Smooth muscle cell (in vitro differentiated cells): ENCODE data around the gene MCM5. TPM values are rescaled to one million over a fixed set of nuclear protein-coding genes. Genes with fewer than 3 reads are reported as not detected.
A peak's percentile ranks its signal among the peaks of the same experiment; 100 is the strongest.

Experiments used
- DNase-seq: peaks from one replicate; lab custom pipeline; 2025; ENCODE audit not compliant: unreplicated experiment; lab: John Stamatoyannopoulos, UW
- H2AFZ ChIP-seq: fragments of 200-600 bp; sonication (generic); 2 replicates; pipeline ENCODE4 v1.6.0; 2016; ENCODE audit warnings: antibody characterized with exemption, low read depth, mild to moderate bottlenecking
- H3F3A ChIP-seq: fragments of 200-600 bp; sonication (generic); 2 replicates; pipeline ENCODE4 v1.6.0; 2017; ENCODE audit warnings: antibody characterized with exemption, low read depth
- H3K27ac ChIP-seq: fragments of 200-600 bp; sonication (generic); 2 replicates; pipeline ENCODE4 v1.5.1; 2016; ENCODE audit warnings: low read depth, mild to moderate bottlenecking
- H3K27me3 ChIP-seq: fragments of 200-600 bp; sonication (generic); 2 replicates; pipeline ENCODE4 v1.6.1; 2016; ENCODE audit warnings: low read depth, mild to moderate bottlenecking
- H3K36me3 ChIP-seq: fragments of 200-600 bp; sonication (generic); 2 replicates; pipeline ENCODE4 v1.5.1; 2016; ENCODE audit warnings: low read depth
- H3K4me1 ChIP-seq: fragments of 200-600 bp; sonication (generic); 2 replicates; pipeline ENCODE4 v1.5.1; 2016; ENCODE audit warnings: low read depth
- H3K4me2 ChIP-seq: fragments of 200-600 bp; sonication (generic); 2 replicates; pipeline ENCODE4 v1.6.0; 2016; ENCODE audit warnings: mild to moderate bottlenecking
- H3K4me3 ChIP-seq: fragments of 200-600 bp; sonication (generic); 2 replicates; pipeline ENCODE4 v1.5.1; 2016; ENCODE audit warnings: mild to moderate bottlenecking
- H3K79me2 ChIP-seq: fragments of 200-600 bp; sonication (generic); 2 replicates; pipeline ENCODE4 v1.6.0; 2016; ENCODE audit warnings: low read depth, mild to moderate bottlenecking
- H3K9ac ChIP-seq: fragments of 200-600 bp; sonication (generic); 2 replicates; pipeline ENCODE4 v1.6.0; 2016; ENCODE audit warnings: low read depth
- H3K9me3 ChIP-seq: fragments of 200-600 bp; sonication (generic); replicated peaks from 2 replicates; pipeline ENCODE4 v1.5.1; 2016; ENCODE audit warnings: low read depth
- H4K20me1 ChIP-seq: fragments of 200-600 bp; sonication (generic); 2 replicates; pipeline ENCODE4 v1.6.0; 2016; ENCODE audit warnings: low read depth
- WGBS: methylation state at CpG from one replicate; pipeline ENCODE4 v1.1.7; 2016; ENCODE audit warnings: low lambda C conversion rate; 5-methylcytosine and 5-hydroxymethylcytosine counted together
- polyA plus RNA-seq: library from polyadenylated mRNA; unstranded; fragments of >200 nt; fragmentation: Nextera tagmentation; extraction: Ambion mirVana; gene quantifications from 2 replicates; pipeline ENCODE4 v1.2.1, GENCODE V29; 2016
- total RNA-seq: library from RNA; depleted of rRNA; stranded (reverse); fragments of >200 nt; gene quantifications from 2 replicates; pipeline ENCODE4 v1.2.3, GENCODE V29; 2014
- TF ChIP-seq, protein P1 (sequence below): fragments of 200-600 bp; sonication (generic); IDR thresholded peaks from 2 replicates; pipeline ENCODE4 v1.5.1; 2017; ENCODE audit warnings: borderline replicate concordance, mild to moderate bottlenecking, antibody characterized with exemption; ENCODE audit not compliant: insufficient read depth, poor library complexity, severe bottlenecking

Gene MCM5
- total and polyA plus RNA-seq, 2 experiments from 2014 or later, result 28.7 to 31.9 TPM

GRCh38 chr22:35425546-35425945, 25.6 kb downstream of the MCM5 start:
- H3K9me3 ChIP-seq, result no peaks in the 10 kb centered on the region
- no peak overlapping the region for H3K4me3 ChIP-seq
- no peak overlapping the region for H2AFZ ChIP-seq
- H3K4me2 ChIP-seq, result no peak overlapping the region
- H3F3A ChIP-seq, result no peaks in the 10 kb centered on the region
- no peaks in the 10 kb centered on the region for H3K36me3 ChIP-seq
- no peaks in the 10 kb centered on the region for H3K27me3 ChIP-seq
- no peak overlapping the region for H3K9ac ChIP-seq
- H3K79me2 ChIP-seq, result no peaks in the 10 kb centered on the region
- H3K27ac ChIP-seq, result no peak overlapping the region
- H4K20me1 ChIP-seq, result no peaks in the 10 kb centered on the region
- 87% methylated on average over 7 of the region's 7 CpGs for WGBS
- TF ChIP-seq, protein P1, sequence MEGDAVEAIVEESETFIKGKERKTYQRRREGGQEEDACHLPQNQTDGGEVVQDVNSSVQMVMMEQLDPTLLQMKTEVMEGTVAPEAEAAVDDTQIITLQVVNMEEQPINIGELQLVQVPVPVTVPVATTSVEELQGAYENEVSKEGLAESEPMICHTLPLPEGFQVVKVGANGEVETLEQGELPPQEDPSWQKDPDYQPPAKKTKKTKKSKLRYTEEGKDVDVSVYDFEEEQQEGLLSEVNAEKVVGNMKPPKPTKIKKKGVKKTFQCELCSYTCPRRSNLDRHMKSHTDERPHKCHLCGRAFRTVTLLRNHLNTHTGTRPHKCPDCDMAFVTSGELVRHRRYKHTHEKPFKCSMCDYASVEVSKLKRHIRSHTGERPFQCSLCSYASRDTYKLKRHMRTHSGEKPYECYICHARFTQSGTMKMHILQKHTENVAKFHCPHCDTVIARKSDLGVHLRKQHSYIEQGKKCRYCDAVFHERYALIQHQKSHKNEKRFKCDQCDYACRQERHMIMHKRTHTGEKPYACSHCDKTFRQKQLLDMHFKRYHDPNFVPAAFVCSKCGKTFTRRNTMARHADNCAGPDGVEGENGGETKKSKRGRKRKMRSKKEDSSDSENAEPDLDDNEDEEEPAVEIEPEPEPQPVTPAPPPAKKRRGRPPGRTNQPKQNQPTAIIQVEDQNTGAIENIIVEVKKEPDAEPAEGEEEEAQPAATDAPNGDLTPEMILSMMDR, result no peak
- DNase-seq, result no peak
- H3K4me1 ChIP-seq, result peaks cover 13% of the 10 kb centered on the region

- H3K79me2 ChIP-seq, result no peaks in the 10 kb centered on the region
- H3K9me3 ChIP-seq, result no peaks in the 10 kb centered on the region
- no peak overlapping the region for H3K4me3 ChIP-seq
- no peak overlapping the region for H3K4me2 ChIP-seq
- no peaks in the 10 kb centered on the region for H3K27me3 ChIP-seq
- H2AFZ ChIP-seq, result no peak overlapping the region
- no peak overlapping the region for H3K9ac ChIP-seq
- no peaks in the 10 kb centered on the region for H3K36me3 ChIP-seq
- no peak for DNase-seq
- WGBS, result 74% methylated on average over 11 of the region's 11 CpGs
- H3K27ac ChIP-seq, result peak overlapping the region; percentile 25
- H3K4me1 ChIP-seq, result peaks cover 13% of the 10 kb centered on the region
- no peaks in the 10 kb centered on the region for H3F3A ChIP-seq
- TF ChIP-seq, protein P1, result no peak
- no peaks in the 10 kb centered on the region for H4K20me1 ChIP-seq
Measured at GRCh38 chr22:35425971-35426800, 26.2 kb downstream of the MCM5 start.

- no peaks in the 10 kb centered on the region for H3K9me3 ChIP-seq
- H3K4me3 ChIP-seq, result no peak overlapping the region
- no peak overlapping the region for H2AFZ ChIP-seq
- no peaks in the 10 kb centered on the region for H3K27me3 ChIP-seq
- no peak overlapping the region for H3K4me2 ChIP-seq
- DNase-seq, result no peak
- no peaks in the 10 kb centered on the region for H3F3A ChIP-seq
- peaks cover 13% of the 10 kb centered on the region for H3K4me1 ChIP-seq
- H3K36me3 ChIP-seq, result no peaks in the 10 kb centered on the region
- 82% methylated on average over 5 of the region's 5 CpGs for WGBS
- TF ChIP-seq, protein P1, result no peak
- no peak overlapping the region for H3K9ac ChIP-seq
- no peaks in the 10 kb centered on the region for H4K20me1 ChIP-seq
- peak overlapping the region; percentile 25 for H3K27ac ChIP-seq
- no peaks in the 10 kb centered on the region for H3K79me2 ChIP-seq
Measured at GRCh38 chr22:35426801-35427140, 26.8 kb downstream of the MCM5 start.

DNA sequence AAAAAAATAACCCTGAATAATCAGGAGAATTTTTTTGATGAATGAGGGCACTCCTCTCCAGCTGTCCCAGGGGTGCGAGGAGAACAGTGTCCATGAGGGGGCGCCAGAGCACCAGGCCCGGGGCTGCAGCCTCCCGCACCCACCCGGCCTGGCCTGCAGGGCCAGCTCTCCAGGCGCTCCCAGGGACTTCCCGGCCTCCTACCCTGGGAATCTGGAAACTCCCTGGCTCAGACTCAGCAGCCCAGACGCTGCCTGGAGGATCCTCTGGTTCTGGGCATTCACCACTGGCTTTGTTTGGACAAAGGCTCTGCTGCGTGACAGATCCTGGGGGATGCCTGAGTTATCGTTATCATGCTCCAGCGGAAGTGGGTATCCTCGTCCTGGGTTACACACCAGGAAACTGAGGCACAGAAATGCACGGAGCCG, 31.0 kb downstream of the MCM5 start:
- Histone ChIP-seq H3K79me2 (no peaks in the 10 kb centered on the region), H3K9ac (peak overlapping the region; percentile 63), H3K36me3 (no peaks in the 10 kb centered on the region), H3F3A (no peaks in the 10 kb centered on the region), H3K9me3 (no peaks in the 10 kb centered on the region), H3K4me3 (no peak overlapping the region), H3K27me3 (no peaks in the 10 kb centered on the region), H3K4me1 (peaks cover 13% of the 10 kb centered on the region), H2AFZ (peak overlapping the region; percentile 0), H3K27ac (peak overlapping the region; percentile 77), H3K4me2 (peak overlapping the region; percentile 3), H4K20me1 (no peaks in the 10 kb centered on the region)
- TF ChIP-seq, protein P1, result peak; percentile 98
- WGBS, result 16% methylated on average over 14 of the region's 14 CpGs
- DNase-seq, result peak; percentile 91
